ENCODE data around the gene WDR26.
"Not testable (repeated sequence)": the region's sequence is repeated elsewhere in the genome, so short reads cannot be mapped to it uniquely, and the experiment has no call there.

The WDR26 gene

DNA sequence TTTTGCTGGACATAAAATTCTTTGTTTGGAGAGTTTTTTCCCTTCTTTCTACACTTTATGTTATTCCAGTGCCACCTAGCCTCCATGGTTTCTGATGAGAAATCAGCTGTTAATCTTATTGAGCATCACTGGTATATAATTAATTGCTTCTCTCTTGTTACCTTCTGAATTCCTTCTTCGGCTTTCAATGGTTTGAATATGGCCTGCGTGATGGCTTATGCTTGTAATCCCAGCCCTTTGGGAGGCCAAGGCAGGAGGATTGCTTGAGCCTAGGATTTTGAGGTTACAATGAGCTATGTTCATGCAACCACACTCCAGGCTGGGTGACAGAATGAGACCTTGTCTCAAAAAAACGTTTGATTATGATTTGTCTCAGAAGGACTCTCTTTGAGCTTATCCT is 90.9 kb downstream of the WDR26 start:
- no peak overlapping the region for H3K27ac ChIP-seq (ENCODE audit: low read depth, low read length)
- no peak overlapping the region for H3K4me3 ChIP-seq (ENCODE audit: low read depth, low read length)
- H3K27me3 ChIP-seq (ENCODE audit: control insufficient read depth, insufficient read depth, low read length) = no peaks in the 10 kb centered on the region
- H3K9me3 ChIP-seq (ENCODE audit: control insufficient read depth, insufficient read depth, low read length) = peaks cover 29% of the 10 kb centered on the region
- peaks cover 12% of the 10 kb centered on the region for H3K4me1 ChIP-seq (ENCODE audit: control insufficient read depth, insufficient read depth, low read length)
- no peaks in the 10 kb centered on the region for H3K36me3 ChIP-seq (ENCODE audit: control insufficient read depth, insufficient read depth, low read length)
- no peak overlapping the region for H3K9ac ChIP-seq (ENCODE audit: low read depth, low read length)

DNA sequence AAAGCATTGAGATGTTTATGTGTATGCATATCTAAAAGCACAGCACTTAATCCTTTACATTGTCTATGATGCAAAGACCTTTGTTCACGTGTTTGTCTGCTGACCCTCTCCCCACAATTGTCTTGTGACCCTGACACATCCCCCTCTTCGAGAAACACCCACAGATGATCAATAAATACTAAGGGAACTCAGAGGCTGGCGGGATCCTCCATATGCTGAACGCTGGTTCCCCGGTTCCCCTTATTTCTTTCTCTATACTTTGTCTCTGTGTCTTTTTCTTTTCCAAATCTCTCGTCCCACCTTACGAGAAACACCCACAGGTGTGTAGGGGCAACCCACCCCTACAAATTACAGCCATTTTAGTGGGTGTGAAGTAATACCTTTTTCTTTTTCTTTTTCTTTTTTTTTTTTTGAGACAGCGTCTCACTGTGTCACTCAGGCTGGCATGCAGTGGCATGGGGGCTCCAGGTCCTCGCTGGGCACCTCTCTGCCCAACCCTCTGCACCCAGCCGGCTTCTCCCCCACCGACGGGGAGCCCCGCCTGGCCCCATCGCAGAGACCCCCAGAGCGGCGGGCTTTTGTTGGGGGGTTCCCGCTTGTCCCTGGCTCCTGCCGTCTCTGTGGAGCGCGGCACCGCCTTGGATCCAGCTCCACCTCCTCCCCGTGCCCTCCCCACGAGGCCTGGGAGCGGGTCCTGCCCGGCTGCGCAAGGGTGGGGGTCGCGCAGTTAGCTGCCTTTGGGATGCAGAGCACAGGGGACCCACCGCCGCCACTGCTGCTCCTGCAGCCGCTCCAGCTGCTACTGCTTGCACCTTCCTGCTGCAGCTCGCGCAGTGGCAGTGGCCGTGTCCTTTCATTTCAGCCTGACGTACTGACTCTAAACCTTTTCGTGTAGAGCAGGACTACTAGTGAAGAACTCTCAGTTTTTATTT is 93.9 kb downstream of the WDR26 start:
- Histone ChIP-seq H3K27ac (ENCODE audit: low read depth, low read length) (peak overlapping the region; percentile 98), H3K4me1 (ENCODE audit: control insufficient read depth, insufficient read depth, low read length) (peaks cover 12% of the 10 kb centered on the region), H3K9ac (ENCODE audit: low read depth, low read length) (peak overlapping the region; percentile 71), H3K4me3 (ENCODE audit: low read depth, low read length) (peak overlapping the region; percentile 60), H3K9me3 (ENCODE audit: control insufficient read depth, insufficient read depth, low read length) (peaks cover 29% of the 10 kb centered on the region)
- not testable (repeated sequence) for H3K36me3 ChIP-seq (ENCODE audit: control insufficient read depth, insufficient read depth, low read length); H3K27me3 ChIP-seq (ENCODE audit: control insufficient read depth, insufficient read depth, low read length)

DNA sequence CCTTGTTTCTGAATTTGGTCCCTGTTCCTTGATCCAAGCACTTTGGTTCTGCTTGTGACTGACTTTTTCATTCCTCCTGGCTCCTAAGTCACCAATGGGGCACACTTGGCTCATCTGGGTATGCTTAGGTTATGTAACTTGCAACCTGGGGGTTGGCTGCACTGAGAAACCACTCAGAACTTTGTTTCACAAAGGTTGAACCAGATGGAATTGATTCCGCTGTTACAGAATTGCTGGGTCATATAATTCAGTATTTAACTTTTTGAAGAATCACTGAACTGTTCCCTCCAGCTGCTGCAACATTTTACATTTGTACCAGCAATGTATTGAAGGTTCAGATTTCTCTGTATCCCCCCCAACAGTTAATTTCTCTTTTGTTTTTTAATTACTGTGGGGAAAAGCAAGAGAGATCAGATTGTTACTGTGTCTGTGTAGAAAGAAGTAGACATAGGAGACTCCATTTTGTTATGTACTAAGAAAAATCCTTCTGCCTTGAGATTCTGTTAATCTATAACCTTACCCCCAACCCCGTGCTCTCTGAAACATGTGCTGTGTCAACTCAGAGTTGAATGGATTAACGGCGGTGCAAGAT is 95.1 kb downstream of the WDR26 start:
- peak overlapping the region; percentile 73 for H3K9ac ChIP-seq (ENCODE audit: low read depth, low read length)

DNA sequence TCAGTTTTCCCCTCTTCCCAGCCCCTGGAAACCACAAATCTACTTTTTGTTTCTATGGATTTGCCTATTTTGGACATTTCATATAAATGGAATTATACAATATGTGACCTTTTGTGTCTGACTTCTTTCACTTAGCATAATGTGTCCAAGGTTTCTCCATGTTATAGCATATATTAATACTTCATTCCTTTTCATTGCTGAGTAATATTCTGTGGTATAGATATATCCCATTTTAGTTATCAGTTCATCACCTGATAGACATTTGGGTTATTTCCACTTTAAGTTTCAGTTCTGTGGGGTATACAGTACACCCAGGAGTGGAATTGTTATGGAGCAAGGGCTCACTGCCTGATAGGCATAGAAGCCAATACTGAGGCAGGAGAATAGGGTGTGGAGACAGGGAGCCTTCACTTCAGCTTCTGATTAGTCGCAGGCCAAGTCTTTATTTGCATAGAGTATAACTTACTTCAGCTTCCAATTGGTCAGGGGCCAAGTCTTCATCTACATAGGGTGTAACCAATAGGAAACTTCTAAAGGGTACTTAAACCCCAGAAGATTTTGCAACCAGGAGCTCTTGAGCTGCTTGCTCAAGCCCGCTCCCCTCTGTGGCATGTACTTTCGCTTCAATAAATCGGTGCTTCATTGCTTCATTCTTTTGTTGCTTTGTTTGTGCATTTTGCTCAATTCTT is 96.3 kb downstream of the WDR26 start:
- Histone ChIP-seq H3K4me1 (ENCODE audit: control insufficient read depth, insufficient read depth, low read length) (peaks cover 20% of the 10 kb centered on the region), H3K9me3 (ENCODE audit: control insufficient read depth, insufficient read depth, low read length) (peaks cover 11% of the 10 kb centered on the region), H3K36me3 (ENCODE audit: control insufficient read depth, insufficient read depth, low read length) (no peaks in the 10 kb centered on the region), H3K4me3 (ENCODE audit: low read depth, low read length) (no peak overlapping the region), H3K9ac (ENCODE audit: low read depth, low read length) (no peak overlapping the region), H3K27ac (ENCODE audit: low read depth, low read length) (peak overlapping the region; percentile 96), H3K27me3 (ENCODE audit: control insufficient read depth, insufficient read depth, low read length) (no peaks in the 10 kb centered on the region)

More for the DNA sequence above, 95.1 kb downstream of the WDR26 start:
- Histone ChIP-seq H3K27ac (ENCODE audit: low read depth, low read length) (peak overlapping the region; percentile 96), H3K4me3 (ENCODE audit: low read depth, low read length) (0 out of 2 replicates have a peak overlapping the region, but pooled peaks have one; percentile 36), H3K4me1 (ENCODE audit: control insufficient read depth, insufficient read depth, low read length) (peaks cover 12% of the 10 kb centered on the region), H3K27me3 (ENCODE audit: control insufficient read depth, insufficient read depth, low read length) (no peaks in the 10 kb centered on the region), H3K36me3 (ENCODE audit: control insufficient read depth, insufficient read depth, low read length) (no peaks in the 10 kb centered on the region), H3K9me3 (ENCODE audit: control insufficient read depth, insufficient read depth, low read length) (peaks cover 23% of the 10 kb centered on the region)

Measured in HUES48 (cell line).